ENCODE data around the gene OTOP2. TPM values are rescaled to one million over a fixed set of nuclear protein-coding genes. Genes with fewer than 3 reads are reported as not detected.

OTOP2 gene
- total RNA-seq, 2 experiments from 2014 or later: not detected

GRCh38 chr17:74943808-74944522 lies 19.9 kb downstream of the OTOP2 start:
- Mint-ChIP-seq H3K4me1 (peaks cover 2% of the 10 kb centered on the region), H3K27me3 (peaks cover 8% of the 10 kb centered on the region), H3K4me3 (no peak overlapping the region), H3K27ac (no peak overlapping the region), H3K36me3 (no peaks in the 10 kb centered on the region), H3K9me3 (no peaks in the 10 kb centered on the region)
- DNase-seq (no peak), ATAC-seq (ENCODE audit: low read depth) (no peak)
- POLR2A ChIA-PET: no interaction called here

GRCh38 chr17:74945543-74945942 lies 21.5 kb downstream of the OTOP2 start:
- no peak for ATAC-seq (ENCODE audit: low read depth)

GRCh38 chr17:74946641-74947040 lies 22.6 kb downstream of the OTOP2 start:
- H3K27ac Mint-ChIP-seq: no peak overlapping the region
- POLR2A ChIA-PET: no interaction called here
- H3K9me3 Mint-ChIP-seq: no peaks in the 10 kb centered on the region

More at GRCh38 chr17:74945543-74945942, 21.5 kb downstream of the OTOP2 start:
- Mint-ChIP-seq H3K36me3 (no peaks in the 10 kb centered on the region), H3K27me3 (peaks cover 4% of the 10 kb centered on the region), H3K27ac (no peak overlapping the region), H3K4me3 (no peak overlapping the region), H3K4me1 (no peaks in the 10 kb centered on the region), H3K9me3 (no peaks in the 10 kb centered on the region)
- DNase-seq: no peak
- POLR2A ChIA-PET: interaction anchor here (0.6 kb wide), 1 partner anchor 788 kb away, joined by 4 read pairs; no protein-coding TSS in a partner anchor

GRCh38 chr17:74947041-74947754 lies 23.1 kb downstream of the OTOP2 start:
- Mint-ChIP-seq H3K27ac (no peak overlapping the region), H3K9me3 (no peaks in the 10 kb centered on the region), H3K4me3 (no peak overlapping the region), H3K4me1 (no peaks in the 10 kb centered on the region), H3K36me3 (no peaks in the 10 kb centered on the region), H3K27me3 (peaks cover 4% of the 10 kb centered on the region)
- POLR2A ChIA-PET: no interaction called here
- ATAC-seq (ENCODE audit: low read depth): no peak
- no peak for DNase-seq

More at GRCh38 chr17:74946641-74947040, 22.6 kb downstream of the OTOP2 start:
- DNase-seq (no peak), ATAC-seq (ENCODE audit: low read depth) (no peak)
- no peaks in the 10 kb centered on the region for H3K36me3 Mint-ChIP-seq
- H3K4me1 Mint-ChIP-seq: no peaks in the 10 kb centered on the region
- H3K27me3 Mint-ChIP-seq: peaks cover 4% of the 10 kb centered on the region
- no peak overlapping the region for H3K4me3 Mint-ChIP-seq

GRCh38 chr17:74949455-74950115 lies 25.5 kb downstream of the OTOP2 start:
- no peak for ATAC-seq (ENCODE audit: low read depth)
- no peaks in the 10 kb centered on the region for H3K36me3 Mint-ChIP-seq
- H3K4me3 Mint-ChIP-seq: no peak overlapping the region
- no peaks in the 10 kb centered on the region for H3K9me3 Mint-ChIP-seq
- no peaks in the 10 kb centered on the region for H3K27me3 Mint-ChIP-seq
- DNase-seq: no peak
- H3K4me1 Mint-ChIP-seq: no peaks in the 10 kb centered on the region
- H3K27ac Mint-ChIP-seq: no peak overlapping the region
- POLR2A ChIA-PET: no interaction called here

GRCh38 chr17:74950207-74950606 lies 26.1 kb downstream of the OTOP2 start:
- no peak for ATAC-seq (ENCODE audit: low read depth)
- H3K27me3 Mint-ChIP-seq: no peaks in the 10 kb centered on the region
- H3K4me3 Mint-ChIP-seq: no peak overlapping the region
- no peaks in the 10 kb centered on the region for H3K36me3 Mint-ChIP-seq
- DNase-seq: no peak
- no peak overlapping the region for H3K27ac Mint-ChIP-seq
- H3K4me1 Mint-ChIP-seq: no peaks in the 10 kb centered on the region
- POLR2A ChIA-PET: no interaction called here
- H3K9me3 Mint-ChIP-seq: no peaks in the 10 kb centered on the region

GRCh38 chr17:74951065-74951464 lies 27.0 kb downstream of the OTOP2 start:
- DNase-seq (no peak), ATAC-seq (ENCODE audit: low read depth) (no peak)
- H3K4me1 Mint-ChIP-seq: no peaks in the 10 kb centered on the region
- H3K27ac Mint-ChIP-seq: no peak overlapping the region
- no peaks in the 10 kb centered on the region for H3K36me3 Mint-ChIP-seq
- H3K9me3 Mint-ChIP-seq: no peaks in the 10 kb centered on the region
- POLR2A ChIA-PET: no interaction called here
- no peaks in the 10 kb centered on the region for H3K27me3 Mint-ChIP-seq
- H3K4me3 Mint-ChIP-seq: no peak overlapping the region

GRCh38 chr17:74951680-74952421 lies 27.8 kb downstream of the OTOP2 start:
- H3K9me3 Mint-ChIP-seq: no peaks in the 10 kb centered on the region
- no peaks in the 10 kb centered on the region for H3K36me3 Mint-ChIP-seq

GRCh38 chr17:74952431-74953133 lies 28.5 kb downstream of the OTOP2 start:
- ATAC-seq (ENCODE audit: low read depth) (no peak), DNase-seq (no peak)
- Mint-ChIP-seq H3K4me1 (no peaks in the 10 kb centered on the region), H3K27ac (no peak overlapping the region), H3K27me3 (no peaks in the 10 kb centered on the region), H3K36me3 (no peaks in the 10 kb centered on the region), H3K9me3 (no peaks in the 10 kb centered on the region), H3K4me3 (no peak overlapping the region)
- POLR2A ChIA-PET: no interaction called here

More at GRCh38 chr17:74951680-74952421, 27.8 kb downstream of the OTOP2 start:
- H3K27me3 Mint-ChIP-seq: no peaks in the 10 kb centered on the region
- no peak for ATAC-seq (ENCODE audit: low read depth)
- no peak for DNase-seq
- H3K4me3 Mint-ChIP-seq: no peak overlapping the region
- H3K27ac Mint-ChIP-seq: no peak overlapping the region
- no peaks in the 10 kb centered on the region for H3K4me1 Mint-ChIP-seq
- POLR2A ChIA-PET: no interaction called here

GRCh38 chr17:74953134-74953687 lies 29.1 kb downstream of the OTOP2 start:
- Mint-ChIP-seq H3K4me1 (no peaks in the 10 kb centered on the region), H3K27ac (no peak overlapping the region), H3K27me3 (no peaks in the 10 kb centered on the region), H3K4me3 (no peak overlapping the region), H3K9me3 (no peaks in the 10 kb centered on the region), H3K36me3 (no peaks in the 10 kb centered on the region)
- DNase-seq (no peak), ATAC-seq (ENCODE audit: low read depth) (no peak)
- POLR2A ChIA-PET: no interaction called here

GRCh38 chr17:74954115-74954514 lies 30.0 kb downstream of the OTOP2 start:
- no peak overlapping the region for H3K4me3 Mint-ChIP-seq
- no peaks in the 10 kb centered on the region for H3K36me3 Mint-ChIP-seq
- POLR2A ChIA-PET: no interaction called here
- ATAC-seq (ENCODE audit: low read depth): no peak
- no peak overlapping the region for H3K27ac Mint-ChIP-seq
- H3K27me3 Mint-ChIP-seq: no peaks in the 10 kb centered on the region
- no peaks in the 10 kb centered on the region for H3K4me1 Mint-ChIP-seq
- H3K9me3 Mint-ChIP-seq: no peaks in the 10 kb centered on the region
- DNase-seq: no peak

GRCh38 chr17:74954665-74955421 lies 30.8 kb downstream of the OTOP2 start:
- no peaks in the 10 kb centered on the region for H3K9me3 Mint-ChIP-seq
- H3K36me3 Mint-ChIP-seq: no peaks in the 10 kb centered on the region
- no peak overlapping the region for H3K27ac Mint-ChIP-seq
- ATAC-seq (ENCODE audit: low read depth) (no peak), DNase-seq (no peak)
- no peaks in the 10 kb centered on the region for H3K27me3 Mint-ChIP-seq
- no peak overlapping the region for H3K4me3 Mint-ChIP-seq
- no peaks in the 10 kb centered on the region for H3K4me1 Mint-ChIP-seq
- POLR2A ChIA-PET: no interaction called here
